Testis (tissue), 2 donors: Measurements from ENCODE around the gene ARHGAP26.

ENCODE experiments used
- POLR2A ChIP-seq: fragments of 450-650 bp; IDR thresholded peaks from one replicate; pipeline ENCODE4 v1.6.1; 2017; ENCODE audit warnings: antibody characterized with exemption, mild to moderate bottlenecking, moderate library complexity
- TF ChIP-seq, protein P1 (sequence below), 3 experiments: fragments of 450-650 bp in 2 of 3; fragments of 200-600 bp in 1 of 3; sonication (generic) in 1 of 3; IDR thresholded peaks; one replicate each; pipeline ENCODE4 v1.5.1; 2016 to 2019; ENCODE audit warnings: antibody characterized with exemption in 3 of 3, mild to moderate bottlenecking in 2 of 3, moderate library complexity in 1 of 3

GRCh38 chr5:142886956-142887355 is 116.8 kb downstream of the ARHGAP26 start:
- TF ChIP-seq POLR2A: no peak
- TF ChIP-seq, protein P1, sequence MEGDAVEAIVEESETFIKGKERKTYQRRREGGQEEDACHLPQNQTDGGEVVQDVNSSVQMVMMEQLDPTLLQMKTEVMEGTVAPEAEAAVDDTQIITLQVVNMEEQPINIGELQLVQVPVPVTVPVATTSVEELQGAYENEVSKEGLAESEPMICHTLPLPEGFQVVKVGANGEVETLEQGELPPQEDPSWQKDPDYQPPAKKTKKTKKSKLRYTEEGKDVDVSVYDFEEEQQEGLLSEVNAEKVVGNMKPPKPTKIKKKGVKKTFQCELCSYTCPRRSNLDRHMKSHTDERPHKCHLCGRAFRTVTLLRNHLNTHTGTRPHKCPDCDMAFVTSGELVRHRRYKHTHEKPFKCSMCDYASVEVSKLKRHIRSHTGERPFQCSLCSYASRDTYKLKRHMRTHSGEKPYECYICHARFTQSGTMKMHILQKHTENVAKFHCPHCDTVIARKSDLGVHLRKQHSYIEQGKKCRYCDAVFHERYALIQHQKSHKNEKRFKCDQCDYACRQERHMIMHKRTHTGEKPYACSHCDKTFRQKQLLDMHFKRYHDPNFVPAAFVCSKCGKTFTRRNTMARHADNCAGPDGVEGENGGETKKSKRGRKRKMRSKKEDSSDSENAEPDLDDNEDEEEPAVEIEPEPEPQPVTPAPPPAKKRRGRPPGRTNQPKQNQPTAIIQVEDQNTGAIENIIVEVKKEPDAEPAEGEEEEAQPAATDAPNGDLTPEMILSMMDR (IDR thresholded peaks at IDR 0.05): no peak
